ENCODE data around the gene PPM1H.
A peak's percentile ranks its signal among the peaks of the same experiment; 100 is the strongest.

The PPM1H gene

GRCh38 chr12:62629413-62629812 lies 305.5 kb downstream of the PPM1H start:
- no peak for DNase-seq (ENCODE audit: low read depth, low spot score)
- no peak overlapping the region for H3K4me3 ChIP-seq (ENCODE audit: low read length)

- DNase-seq (ENCODE audit: low read depth, low spot score): no peak
- no peak overlapping the region for H3K4me3 ChIP-seq (ENCODE audit: low read length)
Observed at GRCh38 chr12:62627181-62627580, 307.8 kb downstream of the PPM1H start.

GRCh38 chr12:62625228-62625627 lies 309.7 kb downstream of the PPM1H start:
- no peak overlapping the region for H3K4me3 ChIP-seq (ENCODE audit: low read length)
- DNase-seq (ENCODE audit: low read depth, low spot score): no peak

- no peak for DNase-seq (ENCODE audit: low read depth, low spot score)
- H3K4me3 ChIP-seq (ENCODE audit: low read length): no peak overlapping the region
Observed at GRCh38 chr12:62622177-62622576, 312.8 kb downstream of the PPM1H start.

- no peak for DNase-seq (ENCODE audit: low read depth, low spot score)
Observed at GRCh38 chr12:62621101-62621638, 313.8 kb downstream of the PPM1H start.

GRCh38 chr12:62618930-62619329 lies 316.0 kb downstream of the PPM1H start:
- DNase-seq (ENCODE audit: low read depth, low spot score): no peak
- H3K4me3 ChIP-seq (ENCODE audit: low read length): no peak overlapping the region

More at GRCh38 chr12:62621101-62621638, 313.8 kb downstream of the PPM1H start:
- H3K4me3 ChIP-seq (ENCODE audit: low read length): no peak overlapping the region

GRCh38 chr12:62618319-62618718 lies 316.6 kb downstream of the PPM1H start:
- DNase-seq (ENCODE audit: low read depth, low spot score): no peak
- no peak overlapping the region for H3K4me3 ChIP-seq (ENCODE audit: low read length)

GRCh38 chr12:62613081-62613480 lies 321.9 kb downstream of the PPM1H start:
- H3K4me3 ChIP-seq (ENCODE audit: low read length): no peak overlapping the region
- DNase-seq (ENCODE audit: low read depth, low spot score): no peak

- DNase-seq (ENCODE audit: low read depth, low spot score): no peak
- H3K4me3 ChIP-seq (ENCODE audit: low read length): no peak overlapping the region
Observed at GRCh38 chr12:62606654-62607053, 328.3 kb downstream of the PPM1H start.

- no peak for DNase-seq (ENCODE audit: low read depth, low spot score)
- no peak overlapping the region for H3K4me3 ChIP-seq (ENCODE audit: low read length)
Observed at GRCh38 chr12:62605981-62606380, 329.0 kb downstream of the PPM1H start.

GRCh38 chr12:62604871-62605270 lies 330.1 kb downstream of the PPM1H start:
- DNase-seq (ENCODE audit: low read depth, low spot score): no peak
- H3K4me3 ChIP-seq (ENCODE audit: low read length): no peak overlapping the region

GRCh38 chr12:62604373-62604772 lies 330.6 kb downstream of the PPM1H start:
- peak; percentile 32 for DNase-seq (ENCODE audit: low read depth, low spot score)
- peak overlapping the region; percentile 85 for H3K4me3 ChIP-seq (ENCODE audit: low read length)

GRCh38 chr12:62603811-62604098 lies 331.2 kb downstream of the PPM1H start:
- peak overlapping the region; percentile 85 for H3K4me3 ChIP-seq (ENCODE audit: low read length)
- DNase-seq (ENCODE audit: low read depth, low spot score): no peak

GRCh38 chr12:62603061-62603810 lies 331.7 kb downstream of the PPM1H start:
- DNase-seq (ENCODE audit: low read depth, low spot score): peak; percentile 77
- peak overlapping the region; percentile 85 for H3K4me3 ChIP-seq (ENCODE audit: low read length)

- DNase-seq (ENCODE audit: low read depth, low spot score): peak; percentile 82
Observed at GRCh38 chr12:62602255-62603060, 332.5 kb downstream of the PPM1H start.

GRCh38 chr12:62601765-62602164 lies 333.2 kb downstream of the PPM1H start:
- no peak for DNase-seq (ENCODE audit: low read depth, low spot score)
- peak overlapping the region; percentile 85 for H3K4me3 ChIP-seq (ENCODE audit: low read length)

More at GRCh38 chr12:62602255-62603060, 332.5 kb downstream of the PPM1H start:
- H3K4me3 ChIP-seq (ENCODE audit: low read length): peak overlapping the region; percentile 85

GRCh38 chr12:62599854-62600437 lies 335.0 kb downstream of the PPM1H start:
- DNase-seq (ENCODE audit: low read depth, low spot score): no peak
- no peak overlapping the region for H3K4me3 ChIP-seq (ENCODE audit: low read length)

GRCh38 chr12:62598846-62599245 lies 336.1 kb downstream of the PPM1H start:
- H3K4me3 ChIP-seq (ENCODE audit: low read length): no peak overlapping the region
- no peak for DNase-seq (ENCODE audit: low read depth, low spot score)

GRCh38 chr12:62597253-62597652 lies 337.7 kb downstream of the PPM1H start:
- no peak overlapping the region for H3K4me3 ChIP-seq (ENCODE audit: low read length)
- DNase-seq (ENCODE audit: low read depth, low spot score): no peak

Data from Jurkat, Clone E6-1 (cell line).